ENCODE data around the gene SRSF6.
A peak's percentile ranks its signal among the peaks of the same experiment; 100 is the strongest.
"Not testable (repeated sequence)": the region's sequence is repeated elsewhere in the genome, so short reads cannot be mapped to it uniquely, and the experiment has no call there.

The SRSF6 gene
- 319 to 387 reads per million in 2 donors for total RNA-seq

- DNase-seq: peak; percentile 83 to 95 (median 89)
Measured at GRCh38 chr20:43457640-43458421, at the start of gene SRSF6. Gene SRSF6 (plus strand): TSS chr20:43457896. CDS start chr20:43458034, 138 bp downstream.

- peak in 1 of 5 experiments; percentile 12 for DNase-seq
Measured at GRCh38 chr20:43408848-43409576, 48.7 kb upstream of the SRSF6 start.

GRCh38 chr20:43409577-43409913, 48.2 kb upstream of the SRSF6 start:
- DNase-seq: no peak

- no peak for DNase-seq
Measured at GRCh38 chr20:43415661-43416430, 41.9 kb upstream of the SRSF6 start.

- no peak for DNase-seq
Measured at GRCh38 chr20:43416591-43417228, 41.0 kb upstream of the SRSF6 start.

GRCh38 chr20:43420192-43420591, 37.5 kb upstream of the SRSF6 start:
- no peak for DNase-seq

- DNase-seq: not testable (repeated sequence)
Measured at GRCh38 chr20:43420913-43421312, 36.8 kb upstream of the SRSF6 start.

- no peak for DNase-seq
Measured at GRCh38 chr20:43426172-43426571, 31.5 kb upstream of the SRSF6 start.

GRCh38 chr20:43430265-43431133, 27.2 kb upstream of the SRSF6 start:
- no peak for DNase-seq

- no peak for DNase-seq
Measured at GRCh38 chr20:43431134-43431519, 26.6 kb upstream of the SRSF6 start.

GRCh38 chr20:43432498-43432897, 25.2 kb upstream of the SRSF6 start:
- DNase-seq: no peak

- DNase-seq: no peak
Measured at GRCh38 chr20:43433250-43433854, 24.3 kb upstream of the SRSF6 start.

GRCh38 chr20:43434565-43434964, 23.1 kb upstream of the SRSF6 start:
- DNase-seq: no peak

- DNase-seq: no peak
Measured at GRCh38 chr20:43438578-43439316, 18.9 kb upstream of the SRSF6 start.

- DNase-seq: no peak
Measured at GRCh38 chr20:43440531-43440930, 17.2 kb upstream of the SRSF6 start.

GRCh38 chr20:43442282-43442880, 15.3 kb upstream of the SRSF6 start:
- DNase-seq: no peak

GRCh38 chr20:43444107-43444506, 13.6 kb upstream of the SRSF6 start:
- DNase-seq: no peak

- no peak for DNase-seq
Measured at GRCh38 chr20:43446361-43446879, 11.3 kb upstream of the SRSF6 start.

- not testable (repeated sequence) for DNase-seq
Measured at GRCh38 chr20:43448431-43448747, 9.3 kb upstream of the SRSF6 start.
